AG04449 (cell line): Measurements from ENCODE around the gene INTS1.
A peak's percentile ranks its signal among the peaks of the same experiment; 100 is the strongest.

Experiments used
- CTCF ChIA-PET: fragments of 350-600 bp; formaldehyde crosslinking; extraction: SDS; loops from one replicate; lab custom pipeline; 2021; ENCODE audit warnings: antibody characterized with exemption; lab: Yijun Ruan, JAX
- POLR2A ChIA-PET: fragments of 400-600, 350-600 bp; formaldehyde crosslinking; extraction: SDS; loops from one replicate; lab custom pipeline; 2020; ENCODE audit warnings: antibody characterized with exemption, inconsistent platforms; lab: Yijun Ruan, JAX
- DNase-seq: peaks from one replicate; pipeline ENCODE4 v3.0.0-alpha.2; 2010; ENCODE audit warnings: low read depth, low spot score
- H3K4me3 ChIP-seq: 2 replicates; pipeline ENCODE4 v1.5.1; 2011; ENCODE audit warnings: low read depth, mild to moderate bottlenecking, control low read depth, low read length
- TF ChIP-seq, protein P1 (sequence below): IDR thresholded peaks from one replicate; pipeline ENCODE4 v1.5.1; 2011; ENCODE audit warnings: mild to moderate bottlenecking, moderate library complexity, low read length, control low read depth, inconsistent platforms; ENCODE audit not compliant: insufficient read depth; ENCODE audit errors: missing control alignments

Gene INTS1

DNA sequence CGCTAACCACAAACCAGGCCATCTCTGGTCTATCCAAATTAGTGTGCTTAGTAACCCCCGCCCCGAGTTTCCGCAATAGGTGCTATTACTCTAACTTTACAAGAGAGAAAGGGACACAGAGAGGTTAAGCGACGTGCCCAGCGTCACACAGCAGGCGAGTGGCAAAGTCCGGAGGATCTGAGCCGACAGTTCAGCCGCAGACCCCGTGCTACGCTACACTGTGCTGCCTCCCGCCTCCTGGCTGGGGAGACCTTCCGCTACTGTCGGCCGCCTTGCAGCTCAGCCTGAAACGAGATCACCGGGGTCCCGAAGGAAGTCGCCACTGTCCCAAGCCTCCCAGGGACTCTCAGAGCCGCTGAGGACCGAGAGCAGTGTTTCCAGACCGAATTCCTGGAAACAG is 799 bp downstream of the INTS1 start:
- ChIA-PET POLR2A (no interaction called here), CTCF (interaction anchor here (0.7 to 3.2 kb wide), 5 partner anchors 11 to 55 kb away, joined by 3 to 13 read pairs (median 4); partner anchors contain the start of gene TMEM184A)
- DNase-seq = no peak
- peak overlapping the region; percentile 91 for H3K4me3 ChIP-seq
- TF ChIP-seq, protein P1, sequence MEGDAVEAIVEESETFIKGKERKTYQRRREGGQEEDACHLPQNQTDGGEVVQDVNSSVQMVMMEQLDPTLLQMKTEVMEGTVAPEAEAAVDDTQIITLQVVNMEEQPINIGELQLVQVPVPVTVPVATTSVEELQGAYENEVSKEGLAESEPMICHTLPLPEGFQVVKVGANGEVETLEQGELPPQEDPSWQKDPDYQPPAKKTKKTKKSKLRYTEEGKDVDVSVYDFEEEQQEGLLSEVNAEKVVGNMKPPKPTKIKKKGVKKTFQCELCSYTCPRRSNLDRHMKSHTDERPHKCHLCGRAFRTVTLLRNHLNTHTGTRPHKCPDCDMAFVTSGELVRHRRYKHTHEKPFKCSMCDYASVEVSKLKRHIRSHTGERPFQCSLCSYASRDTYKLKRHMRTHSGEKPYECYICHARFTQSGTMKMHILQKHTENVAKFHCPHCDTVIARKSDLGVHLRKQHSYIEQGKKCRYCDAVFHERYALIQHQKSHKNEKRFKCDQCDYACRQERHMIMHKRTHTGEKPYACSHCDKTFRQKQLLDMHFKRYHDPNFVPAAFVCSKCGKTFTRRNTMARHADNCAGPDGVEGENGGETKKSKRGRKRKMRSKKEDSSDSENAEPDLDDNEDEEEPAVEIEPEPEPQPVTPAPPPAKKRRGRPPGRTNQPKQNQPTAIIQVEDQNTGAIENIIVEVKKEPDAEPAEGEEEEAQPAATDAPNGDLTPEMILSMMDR = no peak

DNA sequence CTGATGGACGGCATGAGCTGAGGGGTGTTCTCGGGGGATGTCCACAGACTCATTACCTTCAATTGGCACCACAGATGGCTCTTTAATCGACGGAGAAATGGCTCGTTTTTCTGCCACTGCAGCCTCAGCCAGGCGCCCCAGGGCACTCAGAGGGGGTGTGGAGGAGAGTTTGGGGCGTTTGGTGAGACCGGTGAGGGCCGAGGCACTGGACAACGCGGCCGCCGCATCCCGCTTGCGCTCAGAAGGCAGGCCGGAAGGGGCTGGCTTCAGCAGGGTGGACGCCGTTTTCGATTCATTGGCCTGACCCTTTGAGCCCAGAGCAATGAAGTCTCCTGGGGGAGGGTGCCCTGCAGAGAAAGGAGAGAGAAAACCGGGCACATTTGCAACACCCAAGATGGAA is 1.3 kb downstream of the INTS1 start:
- ChIA-PET POLR2A (no interaction called here), CTCF (interaction anchor here (0.7 to 3.2 kb wide), 2 partner anchors 12 to 28 kb away, joined by 4 to 13 read pairs; no protein-coding TSS in a partner anchor)
- peak overlapping the region; percentile 91 for H3K4me3 ChIP-seq
- DNase-seq = no peak
- TF ChIP-seq, protein P1 = no peak

- TF ChIP-seq, protein P1 = no peak
- no peak overlapping the region for H3K4me3 ChIP-seq
Measured at GRCh38 chr7:1501487-1502270, 2.5 kb downstream of the INTS1 start.

GRCh38 chr7:1500064-1500807 is 4.0 kb downstream of the INTS1 start:
- ChIA-PET CTCF (no interaction called here), POLR2A (no interaction called here)
- TF ChIP-seq, protein P1 = no peak
- DNase-seq = no peak
- no peak overlapping the region for H3K4me3 ChIP-seq

More at GRCh38 chr7:1501487-1502270, 2.5 kb downstream of the INTS1 start:
- CTCF ChIA-PET = no interaction called here
- POLR2A ChIA-PET = no interaction called here
- DNase-seq = no peak

- no peak overlapping the region for H3K4me3 ChIP-seq
- no peak for DNase-seq
- TF ChIP-seq, protein P1 = no peak
- POLR2A ChIA-PET = no interaction called here
- CTCF ChIA-PET = no interaction called here
Measured at GRCh38 chr7:1499367-1500029, 4.7 kb downstream of the INTS1 start.
